Lower lobe of right lung (tissue), 2 donors: Measurements from ENCODE around the gene PPARGC1A. TPM values are rescaled to one million over a fixed set of nuclear protein-coding genes. Genes with fewer than 3 reads are reported as not detected.

Experiments used
- ATAC-seq, 2 donors: fragments of 200-7000 bp; cut with Tn5 transposase; one replicate each; pipeline ENCODE4 v1.9.1; 2020 to 2022; ENCODE audit warnings: mild to moderate bottlenecking in 2 of 2, moderate library complexity in 2 of 2
- DNase-seq: peaks from one replicate; pipeline ENCODE4 v3.0.0-alpha.2; 2020
- H3K27ac ChIP-seq: fragments of 200-600 bp; one replicate; pipeline ENCODE4 v1.8.0; 2022
- H3K27me3 ChIP-seq: fragments of 200-600 bp; one replicate; pipeline ENCODE4 v1.8.0; 2022; ENCODE audit warnings: low read depth
- H3K36me3 ChIP-seq: fragments of 200-600 bp; one replicate; pipeline ENCODE4 v1.8.0; 2022; ENCODE audit warnings: mild to moderate bottlenecking
- H3K4me1 ChIP-seq: fragments of 200-600 bp; one replicate; pipeline ENCODE4 v1.8.0; 2022
- H3K4me3 ChIP-seq: fragments of 200-600 bp; one replicate; pipeline ENCODE4 v1.8.0; 2022; ENCODE audit warnings: mild to moderate bottlenecking
- H3K9me3 ChIP-seq: fragments of 200-600 bp; one replicate; pipeline ENCODE4 v1.8.0; 2022
- intact Hi-C: fragments of 100-400 bp; cut with DNase I; formaldehyde crosslinking; loops from one replicate; pipeline ENCODE4 v1.11.0; 2022
- total RNA-seq: library from RNA; stranded (reverse); fragmentation: NEBNext Ultra II Directional; extraction: Animal tissue kit (Norgen Biotek cat#: 25700); gene quantifications from one replicate; pipeline ENCODE4 v1.2.1, GENCODE V29; 2021
- TF ChIP-seq, protein P1 (sequence below): fragments of 200-600 bp; IDR thresholded peaks from one replicate; pipeline ENCODE4 v1.8.0; 2022; ENCODE audit warnings: antibody characterized with exemption, mild to moderate bottlenecking
- donor health status: DM: no; HTN: yes; CAD: no; lungs with severe emphysema.

PPARGC1A gene
- total RNA-seq, 1 donor from 2014 or later: 10.5 TPM

DNA sequence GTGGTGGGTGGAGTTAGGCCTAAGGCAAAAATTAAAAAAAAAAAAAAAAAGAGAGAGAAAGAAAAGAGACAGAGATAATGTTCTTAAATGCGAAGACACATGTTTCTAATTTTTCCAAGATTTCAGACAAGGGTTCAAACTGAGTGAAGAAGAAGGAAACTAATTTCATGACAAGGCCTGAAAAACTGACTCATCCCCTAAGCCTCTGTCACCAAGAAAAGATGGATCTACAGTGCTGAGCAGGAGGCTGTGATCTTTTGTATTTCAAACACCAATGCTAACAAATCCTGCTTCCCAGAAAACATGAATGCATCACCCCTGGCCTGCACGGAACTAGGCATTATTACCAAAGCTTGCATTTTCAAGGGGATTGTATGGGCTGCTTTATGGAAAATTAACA is 75.3 kb downstream of the PPARGC1A start:
- no peak for DNase-seq
- H3K27me3 ChIP-seq: no peaks in the 10 kb centered on the region
- TF ChIP-seq, protein P1, sequence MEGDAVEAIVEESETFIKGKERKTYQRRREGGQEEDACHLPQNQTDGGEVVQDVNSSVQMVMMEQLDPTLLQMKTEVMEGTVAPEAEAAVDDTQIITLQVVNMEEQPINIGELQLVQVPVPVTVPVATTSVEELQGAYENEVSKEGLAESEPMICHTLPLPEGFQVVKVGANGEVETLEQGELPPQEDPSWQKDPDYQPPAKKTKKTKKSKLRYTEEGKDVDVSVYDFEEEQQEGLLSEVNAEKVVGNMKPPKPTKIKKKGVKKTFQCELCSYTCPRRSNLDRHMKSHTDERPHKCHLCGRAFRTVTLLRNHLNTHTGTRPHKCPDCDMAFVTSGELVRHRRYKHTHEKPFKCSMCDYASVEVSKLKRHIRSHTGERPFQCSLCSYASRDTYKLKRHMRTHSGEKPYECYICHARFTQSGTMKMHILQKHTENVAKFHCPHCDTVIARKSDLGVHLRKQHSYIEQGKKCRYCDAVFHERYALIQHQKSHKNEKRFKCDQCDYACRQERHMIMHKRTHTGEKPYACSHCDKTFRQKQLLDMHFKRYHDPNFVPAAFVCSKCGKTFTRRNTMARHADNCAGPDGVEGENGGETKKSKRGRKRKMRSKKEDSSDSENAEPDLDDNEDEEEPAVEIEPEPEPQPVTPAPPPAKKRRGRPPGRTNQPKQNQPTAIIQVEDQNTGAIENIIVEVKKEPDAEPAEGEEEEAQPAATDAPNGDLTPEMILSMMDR: no peak
- no peak overlapping the region for H3K27ac ChIP-seq
- intact Hi-C loops: no loop called here
- H3K9me3 ChIP-seq: no peaks in the 10 kb centered on the region
- ATAC-seq: no peak
- no peaks in the 10 kb centered on the region for H3K36me3 ChIP-seq
- peaks cover 9% of the 10 kb centered on the region for H3K4me1 ChIP-seq
- H3K4me3 ChIP-seq: no peak overlapping the region

DNA sequence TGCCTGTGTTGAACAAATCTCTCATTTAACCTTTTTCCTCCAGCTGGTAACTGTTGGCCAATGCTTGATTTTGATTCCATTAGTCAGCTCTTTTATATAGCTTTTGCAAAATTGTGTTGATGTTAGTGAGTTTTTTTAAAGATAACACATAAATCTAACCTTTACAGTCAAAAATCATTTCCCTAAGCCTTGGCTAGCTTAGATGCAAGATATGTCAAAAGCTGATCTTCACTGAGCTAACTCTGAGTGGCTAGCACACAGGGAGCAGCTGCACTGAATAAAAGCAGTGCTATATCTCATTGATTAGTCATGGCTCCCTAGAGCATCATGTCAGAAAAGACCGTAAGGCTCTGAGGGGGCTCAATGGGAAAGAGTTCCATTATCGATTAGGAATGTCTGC is 78.7 kb downstream of the PPARGC1A start:
- ATAC-seq (no peak), DNase-seq (no peak)
- H3K27me3 ChIP-seq: no peaks in the 10 kb centered on the region
- no peak overlapping the region for H3K4me3 ChIP-seq
- intact Hi-C loops: no loop called here
- no peaks in the 10 kb centered on the region for H3K9me3 ChIP-seq
- no peaks in the 10 kb centered on the region for H3K4me1 ChIP-seq
- H3K36me3 ChIP-seq: no peaks in the 10 kb centered on the region
- TF ChIP-seq, protein P1: no peak
- no peak overlapping the region for H3K27ac ChIP-seq

GRCh38 chr4:23805450-23805851 is 84.4 kb downstream of the PPARGC1A start:
- intact Hi-C loops: no loop called here
- ATAC-seq (no peak), DNase-seq (no peak)
- H3K27ac ChIP-seq: no peak overlapping the region
- H3K4me1 ChIP-seq: no peaks in the 10 kb centered on the region
- H3K9me3 ChIP-seq: no peaks in the 10 kb centered on the region
- H3K36me3 ChIP-seq: no peaks in the 10 kb centered on the region
- TF ChIP-seq, protein P1: no peak
- no peaks in the 10 kb centered on the region for H3K27me3 ChIP-seq
- no peak overlapping the region for H3K4me3 ChIP-seq

- no peaks in the 10 kb centered on the region for H3K9me3 ChIP-seq
- H3K36me3 ChIP-seq: no peaks in the 10 kb centered on the region
- DNase-seq (peak; percentile 47), ATAC-seq (peak; percentile 70 to 76)
- no peaks in the 10 kb centered on the region for H3K4me1 ChIP-seq
- no peak overlapping the region for H3K4me3 ChIP-seq
- TF ChIP-seq, protein P1: no peak
- H3K27ac ChIP-seq: no peak overlapping the region
- intact Hi-C loops: no loop called here
- no peaks in the 10 kb centered on the region for H3K27me3 ChIP-seq
Measured at GRCh38 chr4:23789762-23790161, 100.1 kb downstream of the PPARGC1A start.

DNA sequence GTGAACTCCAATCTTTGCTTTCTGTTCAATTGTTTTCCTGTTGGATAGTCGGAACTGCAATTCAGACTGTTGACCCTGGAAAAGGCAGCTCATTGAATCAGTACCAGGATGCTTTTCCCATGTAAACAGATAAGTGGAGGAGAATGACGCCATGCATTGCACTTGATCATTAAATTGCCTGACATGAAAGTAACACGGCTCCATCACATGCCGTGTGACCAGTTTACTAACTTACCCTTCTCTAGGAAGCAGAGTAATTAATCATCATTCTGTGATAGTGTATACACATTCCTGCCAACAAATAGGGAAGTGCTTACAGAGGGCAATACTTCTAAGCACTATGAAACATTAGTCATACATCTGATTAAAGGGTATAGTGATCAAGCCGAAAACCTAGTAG is 101.4 kb downstream of the PPARGC1A start:
- Histone ChIP-seq H3K27me3 (no peaks in the 10 kb centered on the region), H3K4me3 (no peak overlapping the region), H3K4me1 (no peaks in the 10 kb centered on the region), H3K9me3 (no peaks in the 10 kb centered on the region), H3K27ac (no peak overlapping the region), H3K36me3 (no peaks in the 10 kb centered on the region)
- intact Hi-C loops: no loop called here
- DNase-seq (no peak), ATAC-seq (peak in 1 of 2 donors; percentile 38)
- TF ChIP-seq, protein P1: no peak

DNA sequence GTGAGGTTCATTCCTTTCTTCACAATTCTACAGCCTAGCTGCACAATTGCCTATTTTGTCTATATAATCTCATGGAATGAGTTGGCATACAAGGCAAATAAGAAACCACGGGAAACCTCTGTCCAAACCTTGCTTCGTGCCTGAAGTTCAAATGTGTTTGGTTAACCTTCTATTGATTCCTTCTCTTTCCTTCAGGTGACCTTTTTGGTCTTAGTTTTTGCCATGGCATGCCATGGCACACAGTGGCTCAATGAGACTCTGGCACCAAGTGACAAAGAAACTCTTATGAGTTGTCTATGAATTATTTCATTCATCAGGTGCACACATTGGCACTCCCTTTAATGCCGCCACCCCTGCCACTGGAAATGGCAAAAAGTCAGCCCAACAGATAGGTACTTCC is 101.8 kb downstream of the PPARGC1A start:
- Histone ChIP-seq H3K4me1 (no peaks in the 10 kb centered on the region), H3K27ac (no peak overlapping the region), H3K36me3 (no peaks in the 10 kb centered on the region), H3K27me3 (no peaks in the 10 kb centered on the region), H3K9me3 (no peaks in the 10 kb centered on the region), H3K4me3 (no peak overlapping the region)
- DNase-seq (no peak), ATAC-seq (no peak)
- TF ChIP-seq, protein P1: no peak
- intact Hi-C loops: no loop called here
